ENCODE results near the gene SHC2. TPM values are rescaled to one million over a fixed set of nuclear protein-coding genes. Genes with fewer than 3 reads are reported as not detected.
A peak's percentile ranks its signal among the peaks of the same experiment; 100 is the strongest.

SHC2 gene
- total and polyA plus RNA-seq, 2 experiments from 2014 or later: 2.2 to 4.6 TPM

DNA sequence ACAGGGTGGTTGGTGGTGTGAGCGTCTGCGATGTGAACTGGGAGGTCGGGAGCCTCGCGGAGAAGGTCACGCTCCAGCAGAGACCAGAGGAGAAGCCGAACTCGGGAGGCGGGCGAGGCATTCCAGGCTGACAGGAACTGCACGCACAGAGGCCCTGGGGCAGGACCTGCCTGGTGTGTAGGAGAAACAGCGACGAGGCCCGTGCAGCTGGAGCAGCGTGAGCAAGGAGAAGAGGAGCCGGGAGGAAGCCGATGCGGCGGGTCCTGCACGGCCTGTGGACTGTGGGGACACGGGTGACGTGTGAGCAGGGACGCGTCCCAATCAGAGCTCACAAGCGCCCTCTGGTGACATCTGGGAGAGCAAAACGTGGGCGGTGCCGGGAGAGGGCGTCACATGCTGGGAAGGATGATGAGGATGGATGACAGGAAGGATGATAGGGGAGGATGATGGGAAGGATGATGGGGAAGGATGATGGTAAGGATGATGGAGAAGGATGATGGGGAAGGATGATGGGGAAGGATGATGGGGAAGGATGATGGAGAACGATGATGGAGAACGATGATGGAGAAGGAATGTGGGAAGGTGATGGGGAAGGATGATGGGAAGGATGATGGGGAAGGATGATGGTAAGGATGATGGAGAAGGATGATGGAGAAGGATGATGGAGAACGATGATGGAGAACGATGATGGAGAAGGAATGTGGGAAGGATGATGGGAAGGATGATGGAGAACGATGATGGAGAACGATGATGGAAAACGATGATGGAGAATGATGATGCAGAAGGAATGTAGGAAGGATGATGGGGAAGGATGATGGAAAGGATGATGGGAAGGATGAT lies 19.4 kb upstream of the SHC2 start:
- Histone ChIP-seq H3F3A (replicated peaks; ENCODE audit: low read depth) (peaks cover 15% of the 10 kb centered on the region), H3K9me2 (ENCODE audit: insufficient read depth) (peaks cover 3% of the 10 kb centered on the region; the same call in 1 of the 2 replicates), H3K79me2 (replicated peaks; ENCODE audit: insufficient read depth) (no peaks in the 10 kb centered on the region), H3K4me3 (no peak overlapping the region), H3K27me3 (ENCODE audit: insufficient read depth) (no peaks in the 10 kb centered on the region), H2AFZ (no peak overlapping the region), H3K4me1 (ENCODE audit: insufficient read depth) (no peaks in the 10 kb centered on the region), H4K20me1 (replicated peaks; ENCODE audit: insufficient read depth) (no peaks in the 10 kb centered on the region), H3K36me3 (ENCODE audit: insufficient read depth) (no peaks in the 10 kb centered on the region), H3K27ac (ENCODE audit: low read depth) (no peak overlapping the region), H3K4me2 (no peak overlapping the region; the same call in 1 of the 2 replicates)
- DNase-seq (ENCODE audit: low spot score) (peak; percentile 87), ATAC-seq (peak; percentile 76)
- Mint-ChIP-seq H3K9me3 (peaks cover 36% of the 10 kb centered on the region), H3K36me3 (ENCODE audit: low read depth) (peaks cover 14% of the 10 kb centered on the region), H3K4me3 (peak overlapping the region; percentile 12; the same call in 1 of the 3 replicates), H3K4me1 (peaks cover 9% of the 10 kb centered on the region; the same call in 2 of the 3 replicates), H3K27ac (no peak overlapping the region), H3K27me3 (ENCODE audit: insufficient read depth, low read depth, poor library complexity) (peaks cover 39% of the 10 kb centered on the region)
- TF ChIP-seq REST (IDR thresholded peaks at IDR 0.05; ENCODE audit: unreplicated experiment): no peak
- TF ChIP-seq ZNF462 (CRISPR knock-in tag; IDR thresholded peaks at IDR 0.05): no peak
- TF ChIP-seq CREB1 (CRISPR knock-in tag; IDR thresholded peaks at IDR 0.05; ENCODE audit: low read depth): peak; percentile 66
- no peak for TF ChIP-seq JUNB (IDR thresholded peaks at IDR 0.05; ENCODE audit: unreplicated experiment)
- TF ChIP-seq CTCF (conservative IDR thresholded peaks at IDR 0.05; ENCODE audit: low read depth in 2 of 2): peak; percentile 68 to 87
- no peak for TF ChIP-seq ETS1 (IDR thresholded peaks at IDR 0.05)
- no peak for TF ChIP-seq POLR2AphosphoS5 (IDR thresholded peaks at IDR 0.05; ENCODE audit: low read depth)
- no peak for TF ChIP-seq EZH2phosphoT487 (IDR thresholded peaks at IDR 0.05; ENCODE audit: unreplicated experiment)

Measured in GM23338 (cell line).